Stimulated activated CD8-positive, alpha-beta memory T cell treated with anti-CD3 and anti-CD28 coated beads, Interleukin-4, amount 100 ng/mL, for 1 hour (primary cell): Measurements from ENCODE around the gene CCDC73.
"Not testable (repeated sequence)": the region's sequence is repeated elsewhere in the genome, so short reads cannot be mapped to it uniquely, and the experiment has no call there.

Source experiments
- DNase-seq, 2 donors: peaks; one replicate each; pipeline ENCODE4 v3.0.0-alpha.2; 2020; ENCODE audit warnings: low read depth in 2 of 2, low spot score in 1 of 2

CCDC73 gene

GRCh38 chr11:32794439-32794838, at the start of gene CCDC73:
TSS of gene CCDC73 (minus strand) at chr11:32794662. CDS start at chr11:32760243, 34,419 bp downstream.
- no peak for DNase-seq

- DNase-seq: no peak
Observed at GRCh38 chr11:32843544-32843943, 49.1 kb upstream of the CCDC73 start.

GRCh38 chr11:32840587-32840986, 46.1 kb upstream of the CCDC73 start:
- no peak for DNase-seq

GRCh38 chr11:32839308-32839707, 44.8 kb upstream of the CCDC73 start:
- DNase-seq: no peak

GRCh38 chr11:32838505-32839274, 44.2 kb upstream of the CCDC73 start:
- no peak for DNase-seq

- no peak for DNase-seq
Observed at GRCh38 chr11:32836946-32837345, 42.5 kb upstream of the CCDC73 start.

- no peak for DNase-seq
Observed at GRCh38 chr11:32833921-32834320, 39.5 kb upstream of the CCDC73 start.

GRCh38 chr11:32831221-32831620, 36.8 kb upstream of the CCDC73 start:
- no peak for DNase-seq

GRCh38 chr11:32830796-32831195, 36.3 kb upstream of the CCDC73 start:
- DNase-seq: no peak

GRCh38 chr11:32830413-32830738, 35.9 kb upstream of the CCDC73 start:
- DNase-seq: no peak

GRCh38 chr11:32829680-32830412, 35.4 kb upstream of the CCDC73 start, which contains the start of gene PRRG4:
TSS of gene PRRG4 (plus strand) at chr11:32829927. CDS start at chr11:32830530, 603 bp downstream.
- no peak for DNase-seq

GRCh38 chr11:32829157-32829679, 34.8 kb upstream of the CCDC73 start:
- no peak for DNase-seq

GRCh38 chr11:32827276-32827675, 32.8 kb upstream of the CCDC73 start:
- DNase-seq: no peak

- DNase-seq: no peak
Observed at GRCh38 chr11:32826113-32826512, 31.7 kb upstream of the CCDC73 start.

- not testable (repeated sequence) for DNase-seq
Observed at GRCh38 chr11:32823617-32824016, 29.2 kb upstream of the CCDC73 start.

GRCh38 chr11:32821917-32822560, 27.6 kb upstream of the CCDC73 start:
- no peak for DNase-seq

- no peak for DNase-seq
Observed at GRCh38 chr11:32821517-32821916, 27.1 kb upstream of the CCDC73 start.

GRCh38 chr11:32820497-32820896, 26.0 kb upstream of the CCDC73 start:
- DNase-seq: no peak

GRCh38 chr11:32819187-32819586, 24.7 kb upstream of the CCDC73 start:
- no peak for DNase-seq

- DNase-seq: no peak
Observed at GRCh38 chr11:32817852-32818183, 23.4 kb upstream of the CCDC73 start.

- no peak for DNase-seq
Observed at GRCh38 chr11:32817181-32817851, 22.9 kb upstream of the CCDC73 start.
